CD4-positive, CD25-positive, alpha-beta regulatory T cell (primary cell): ENCODE measurements around the gene CRYGS. TPM values are rescaled to one million over a fixed set of nuclear protein-coding genes. Genes with fewer than 3 reads are reported as not detected.
A peak's percentile ranks its signal among the peaks of the same experiment; 100 is the strongest.

Source experiments
- ATAC-seq, 2 donors: fragments of 150-1000 bp; cut with Tn5 transposase; one replicate each; pipeline ENCODE4 v1.10.0; 2021; ENCODE audit warnings: low read depth in 2 of 2, moderate number of reproducible peaks in 2 of 2, moderate library complexity in 1 of 2
- DNase-seq, 3 donors: peaks; one replicate each; pipeline versions ENCODE4 v3.0.0 to v3.0.0-alpha.2; 2012 to 2022; ENCODE audit warnings: mixed read lengths in 1 of 3
- H3K27ac ChIP-seq: one replicate; pipeline ENCODE4 v1.7.0; 2013; ENCODE audit warnings: mild to moderate bottlenecking, low read length; ENCODE audit not compliant: insufficient read depth, poor library complexity, severe bottlenecking
- H3K27me3 ChIP-seq: one replicate; pipeline ENCODE4 v1.7.0; 2013; ENCODE audit warnings: low read length; ENCODE audit not compliant: control insufficient read depth, insufficient read depth
- H3K36me3 ChIP-seq: one replicate; pipeline ENCODE4 v1.7.0; 2013; ENCODE audit warnings: mild to moderate bottlenecking, low read length, moderate library complexity; ENCODE audit not compliant: control insufficient read depth, insufficient read depth
- H3K4me1 ChIP-seq: 2 replicates; pipeline ENCODE4 v1.7.0; 2013; ENCODE audit warnings: mild to moderate bottlenecking, low read length; ENCODE audit not compliant: insufficient read depth, control insufficient read depth, poor library complexity, severe bottlenecking
- H3K4me3 ChIP-seq: one replicate; pipeline ENCODE4 v1.7.0; 2013; ENCODE audit warnings: low read depth, mild to moderate bottlenecking, low read length, moderate library complexity
- H3K9me3 ChIP-seq, 2 experiments: 1 replicate in 1 of 2; 2 replicates in 1 of 2; pipeline ENCODE4 v1.7.0; 2013; ENCODE audit warnings: low read length in 2 of 2, mild to moderate bottlenecking in 1 of 2, moderate library complexity in 1 of 2; ENCODE audit not compliant: control insufficient read depth in 2 of 2
- H3K27ac Mint-ChIP-seq, 3 donors: one replicate each; pipeline ENCODE4 v1.8.0; 2020 to 2022; ENCODE audit warnings: mild to moderate bottlenecking in 3 of 3, mixed read lengths in 3 of 3, moderate library complexity in 2 of 3
- H3K27me3 Mint-ChIP-seq: one replicate; pipeline ENCODE4 v1.8.0; 2022; ENCODE audit warnings: mild to moderate bottlenecking, mixed read lengths
- H3K36me3 Mint-ChIP-seq: one replicate; pipeline ENCODE4 v1.8.0; 2020; ENCODE audit warnings: mixed read lengths
- H3K4me1 Mint-ChIP-seq, 4 donors: one replicate each; pipeline ENCODE4 v1.8.0; 2020 to 2022; ENCODE audit warnings: mixed read lengths in 4 of 4, mild to moderate bottlenecking in 1 of 4
- H3K4me3 Mint-ChIP-seq, 4 donors: one replicate each; pipeline ENCODE4 v1.8.0; 2020 to 2022; ENCODE audit warnings: mild to moderate bottlenecking in 4 of 4, mixed read lengths in 4 of 4, moderate library complexity in 3 of 4
- H3K9me3 Mint-ChIP-seq, 7 donors: one replicate each; pipeline ENCODE4 v1.8.0; 2020 to 2022; ENCODE audit warnings: mixed read lengths in 7 of 7, mild to moderate bottlenecking in 3 of 7, moderate library complexity in 2 of 7
- polyA plus RNA-seq, 4 donors: library from polyadenylated mRNA; unstranded; fragments of 300-500 nt; fragmentation: Illumina TruSeq; gene quantifications; one replicate each; pipeline ENCODE4 v1.2.3, GENCODE V29; 2021
- total RNA-seq: library from RNA; stranded (reverse); gene quantifications from one replicate; pipeline ENCODE4 v1.2.3, GENCODE V29; 2022

The CRYGS gene
- total and polyA plus RNA-seq, 5 donors from 2014 or later: 0.36 to 2.1 (median 0.53) TPM; not detected in 2

DNA sequence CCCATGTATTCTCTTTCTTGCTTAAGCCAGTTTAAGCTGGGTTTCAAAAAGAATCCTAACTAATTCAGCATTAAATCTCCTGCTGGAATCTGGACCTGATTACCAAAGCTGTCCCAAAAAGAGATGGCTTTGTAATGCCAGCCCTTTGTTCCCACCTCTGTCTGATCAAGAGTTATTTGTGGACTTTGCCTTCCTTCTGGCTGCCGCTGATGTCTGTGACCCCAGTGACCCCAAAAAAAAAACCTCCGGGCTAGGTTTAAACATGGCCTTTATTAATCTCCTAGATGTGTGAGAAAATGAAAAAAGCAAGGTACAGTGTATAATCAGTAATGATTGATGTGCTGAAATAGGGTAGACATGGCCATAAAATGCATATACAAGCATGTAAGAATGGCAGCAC lies 20.7 kb downstream of the CRYGS start:
- no peak overlapping the region for H3K27ac Mint-ChIP-seq
- peaks cover 20% of the 10 kb centered on the region for H3K4me1 ChIP-seq
- H3K4me3 Mint-ChIP-seq: no peak overlapping the region
- H3K4me3 ChIP-seq: no peak overlapping the region
- no peaks in the 10 kb centered on the region for H3K36me3 ChIP-seq
- peaks cover 6 to 28% (median 17%) of the 10 kb centered on the region in 4 donors for H3K4me1 Mint-ChIP-seq
- no peak overlapping the region for H3K27ac ChIP-seq
- H3K36me3 Mint-ChIP-seq: peaks cover 13% of the 10 kb centered on the region
- no peaks in the 10 kb centered on the region for H3K9me3 ChIP-seq
- DNase-seq: no peak
- no peaks in the 10 kb centered on the region for H3K27me3 Mint-ChIP-seq
- no peak for ATAC-seq
- H3K9me3 Mint-ChIP-seq: no peaks in the 10 kb centered on the region
- H3K27me3 ChIP-seq: no peaks in the 10 kb centered on the region

DNA sequence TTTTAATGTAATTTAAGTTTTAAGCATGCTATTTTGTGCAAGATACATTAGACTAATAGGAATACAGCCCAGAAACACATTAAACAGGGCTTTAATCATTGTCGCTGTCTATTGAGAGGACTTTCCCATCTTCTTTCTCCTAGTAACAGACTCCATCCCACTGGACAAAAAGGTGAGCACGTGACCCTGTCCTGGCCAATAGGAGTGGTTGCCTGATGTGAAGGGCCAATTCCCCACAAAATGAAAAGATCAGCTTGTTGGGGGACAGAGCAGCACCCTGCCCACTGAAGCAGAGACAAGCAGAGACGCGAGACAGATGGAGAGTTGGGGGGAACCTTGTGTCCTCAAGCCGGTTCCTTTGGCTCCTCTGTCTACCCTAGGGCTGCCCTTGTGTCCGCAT lies 21.2 kb downstream of the CRYGS start:
- DNase-seq: no peak
- ATAC-seq: no peak
- Histone ChIP-seq H3K27ac (no peak overlapping the region), H3K4me1 (peaks cover 24% of the 10 kb centered on the region), H3K27me3 (no peaks in the 10 kb centered on the region), H3K4me3 (no peak overlapping the region), H3K36me3 (no peaks in the 10 kb centered on the region), H3K9me3 (no peaks in the 10 kb centered on the region)
- Mint-ChIP-seq H3K4me1 (peaks cover 7 to 32% (median 17%) of the 10 kb centered on the region in 4 donors), H3K9me3 (no peaks in the 10 kb centered on the region), H3K36me3 (peaks cover 12% of the 10 kb centered on the region), H3K27ac (no peak overlapping the region), H3K27me3 (no peaks in the 10 kb centered on the region), H3K4me3 (no peak overlapping the region)

DNA sequence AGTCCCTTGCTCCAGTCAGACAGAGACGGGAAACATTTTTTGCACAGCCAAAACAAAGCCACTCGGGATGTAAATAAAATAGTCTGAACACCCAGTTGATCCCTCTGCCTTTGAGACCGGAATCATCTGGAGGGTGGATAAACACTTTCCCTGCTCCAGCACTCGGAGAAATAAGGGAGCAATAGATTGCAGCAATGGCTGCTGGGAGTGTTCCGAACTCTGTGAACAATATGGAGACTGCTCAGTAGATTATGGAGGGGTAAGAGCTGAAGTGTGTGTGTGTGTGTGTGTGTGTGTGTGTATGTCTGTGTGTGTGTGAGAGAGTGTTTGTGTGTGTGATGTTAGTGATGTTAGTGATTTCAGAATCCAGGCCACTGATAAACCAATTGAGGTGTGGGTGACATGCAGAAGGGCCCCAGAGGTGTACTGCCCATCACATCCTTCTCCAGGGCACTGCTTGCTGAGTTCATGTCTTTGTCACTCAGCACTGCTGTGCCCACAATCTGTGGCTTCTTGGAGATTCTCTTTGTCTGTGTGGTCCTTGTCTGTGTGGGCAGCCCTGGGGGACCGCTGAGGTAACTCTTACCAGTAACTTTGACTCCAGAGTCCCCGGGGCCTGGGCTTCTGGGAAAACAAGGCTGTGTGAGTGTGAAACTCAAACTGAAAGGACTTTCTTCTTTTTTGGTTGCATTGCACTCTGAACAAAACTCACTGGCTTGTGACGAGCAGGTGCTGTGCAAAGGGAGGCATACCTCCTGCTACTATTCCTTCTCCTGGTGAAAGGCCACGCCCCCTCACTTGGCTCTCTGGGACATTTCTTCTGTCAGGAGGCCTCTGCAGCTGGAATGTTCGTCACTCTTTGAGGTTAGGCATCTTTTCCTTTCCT lies 23.0 kb downstream of the CRYGS start:
- Histone ChIP-seq H3K4me1 (peaks cover 41% of the 10 kb centered on the region), H3K27ac (no peak overlapping the region), H3K36me3 (no peaks in the 10 kb centered on the region), H3K4me3 (no peak overlapping the region), H3K27me3 (no peaks in the 10 kb centered on the region), H3K9me3 (no peaks in the 10 kb centered on the region)
- H3K36me3 Mint-ChIP-seq: peaks cover 5% of the 10 kb centered on the region
- peak overlapping the region in 1 of 4 donors; percentile 43 for H3K4me3 Mint-ChIP-seq
- no peaks in the 10 kb centered on the region for H3K27me3 Mint-ChIP-seq
- H3K4me1 Mint-ChIP-seq: peaks cover 11 to 47% (median 21%) of the 10 kb centered on the region in 4 donors
- no peaks in the 10 kb centered on the region for H3K9me3 Mint-ChIP-seq
- ATAC-seq: no peak
- peak overlapping the region in 1 of 3 donors; percentile 74 for H3K27ac Mint-ChIP-seq
- no peak for DNase-seq

DNA sequence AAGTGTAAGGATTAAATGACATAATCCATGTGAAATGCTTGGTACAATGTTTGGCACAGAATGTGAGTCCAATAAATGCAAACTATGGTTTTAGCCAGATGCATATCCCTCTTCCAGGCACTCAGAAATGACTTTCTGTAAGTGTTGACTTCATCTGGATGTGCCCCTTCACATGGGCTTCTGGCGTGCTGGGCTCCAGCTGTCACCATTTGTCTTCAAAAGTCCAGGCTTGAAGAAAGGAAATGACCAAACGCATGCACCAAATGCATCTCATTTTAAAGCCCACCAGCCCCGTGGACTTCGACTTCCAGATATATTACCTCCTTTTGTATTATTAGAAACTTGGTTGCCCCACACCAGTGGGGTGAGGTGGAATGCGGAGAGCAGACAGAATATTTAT lies 23.7 kb downstream of the CRYGS start:
- Histone ChIP-seq H3K27ac (no peak overlapping the region), H3K27me3 (no peaks in the 10 kb centered on the region), H3K36me3 (no peaks in the 10 kb centered on the region), H3K9me3 (no peaks in the 10 kb centered on the region), H3K4me3 (no peak overlapping the region), H3K4me1 (peaks cover 48% of the 10 kb centered on the region)
- peaks cover 11 to 54% (median 27%) of the 10 kb centered on the region in 4 donors for H3K4me1 Mint-ChIP-seq
- H3K27ac Mint-ChIP-seq: peak overlapping the region in 2 of 3 donors; percentile 24 to 74
- peak overlapping the region in 1 of 4 donors; percentile 43 for H3K4me3 Mint-ChIP-seq
- DNase-seq (no peak), ATAC-seq (no peak)
- H3K36me3 Mint-ChIP-seq: peaks cover 5% of the 10 kb centered on the region
- H3K27me3 Mint-ChIP-seq: no peaks in the 10 kb centered on the region
- no peaks in the 10 kb centered on the region for H3K9me3 Mint-ChIP-seq

DNA sequence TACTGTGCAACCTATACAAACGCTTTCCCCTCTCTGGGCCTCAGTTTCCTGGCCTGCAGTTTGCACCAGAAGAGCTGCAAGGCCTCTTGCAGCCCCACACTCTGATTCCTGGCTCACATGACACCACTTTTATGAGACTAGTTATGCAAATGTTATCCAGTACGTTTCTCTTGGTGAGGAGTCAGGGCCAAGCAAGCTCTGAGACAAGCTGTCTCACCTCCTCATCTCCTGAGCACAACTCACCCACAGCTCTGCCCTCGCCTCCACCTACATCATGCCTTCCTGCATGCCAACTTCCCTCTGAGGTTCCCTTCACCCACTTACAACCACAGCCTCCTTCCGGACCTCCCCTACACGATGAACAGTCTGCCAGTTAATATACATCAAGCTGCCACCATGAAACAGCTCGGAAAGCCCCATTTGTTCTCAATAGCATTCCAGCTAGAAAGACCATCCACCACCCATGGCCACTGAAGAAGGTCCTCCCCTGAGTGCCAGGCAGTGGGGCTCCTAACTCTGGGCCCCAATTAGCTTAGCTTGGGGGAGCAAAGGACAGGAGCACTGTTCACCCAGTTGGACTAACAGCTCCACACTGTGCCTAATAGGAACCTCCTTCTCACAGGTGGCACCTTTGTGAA lies 25.0 kb downstream of the CRYGS start:
- Mint-ChIP-seq H3K36me3 (peaks cover 5% of the 10 kb centered on the region), H3K27ac (peak overlapping the region; percentile 67 to 94 (median 89)), H3K9me3 (no peaks in the 10 kb centered on the region), H3K4me3 (peak overlapping the region; percentile 27 to 74 (median 62)), H3K4me1 (peaks cover 11 to 67% (median 39%) of the 10 kb centered on the region in 4 donors), H3K27me3 (no peaks in the 10 kb centered on the region)
- Histone ChIP-seq H3K4me1 (peaks cover 59% of the 10 kb centered on the region), H3K36me3 (no peaks in the 10 kb centered on the region), H3K27ac (peak overlapping the region; percentile 56), H3K4me3 (peak overlapping the region; percentile 56), H3K27me3 (no peaks in the 10 kb centered on the region), H3K9me3 (no peaks in the 10 kb centered on the region)
- DNase-seq (peak; percentile 30 to 85 (median 73)), ATAC-seq (peak; percentile 97 to 98)

DNA sequence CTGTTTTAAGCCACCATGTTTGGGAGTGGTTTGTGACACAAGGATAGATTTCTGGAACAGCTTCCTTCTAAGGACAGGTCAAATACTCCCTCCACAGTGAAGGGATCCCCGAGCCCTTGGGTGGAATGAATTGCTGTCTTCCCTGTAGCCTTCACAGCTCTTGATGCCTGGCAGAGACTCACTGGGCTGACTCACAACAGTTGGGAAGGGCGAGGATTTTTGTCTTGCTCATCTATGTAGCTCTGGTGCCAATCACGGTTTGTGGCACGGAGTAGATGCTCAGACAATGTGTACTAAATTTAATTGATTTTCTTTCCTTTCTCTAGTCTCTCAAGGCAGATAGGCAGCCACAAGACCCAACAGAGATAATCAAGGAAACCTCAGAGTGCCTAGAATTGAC lies 27.0 kb downstream of the CRYGS start:
- Mint-ChIP-seq H3K36me3 (no peaks in the 10 kb centered on the region), H3K9me3 (no peaks in the 10 kb centered on the region), H3K4me3 (no peak overlapping the region), H3K4me1 (peaks cover 11 to 71% (median 39%) of the 10 kb centered on the region in 4 donors), H3K27ac (peak overlapping the region in 1 of 3 donors; percentile 22), H3K27me3 (no peaks in the 10 kb centered on the region)
- peaks cover 59% of the 10 kb centered on the region for H3K4me1 ChIP-seq
- no peaks in the 10 kb centered on the region for H3K27me3 ChIP-seq
- no peak overlapping the region for H3K27ac ChIP-seq
- no peak overlapping the region for H3K4me3 ChIP-seq
- no peaks in the 10 kb centered on the region for H3K9me3 ChIP-seq
- DNase-seq (no peak), ATAC-seq (no peak)
- H3K36me3 ChIP-seq: no peaks in the 10 kb centered on the region

DNA sequence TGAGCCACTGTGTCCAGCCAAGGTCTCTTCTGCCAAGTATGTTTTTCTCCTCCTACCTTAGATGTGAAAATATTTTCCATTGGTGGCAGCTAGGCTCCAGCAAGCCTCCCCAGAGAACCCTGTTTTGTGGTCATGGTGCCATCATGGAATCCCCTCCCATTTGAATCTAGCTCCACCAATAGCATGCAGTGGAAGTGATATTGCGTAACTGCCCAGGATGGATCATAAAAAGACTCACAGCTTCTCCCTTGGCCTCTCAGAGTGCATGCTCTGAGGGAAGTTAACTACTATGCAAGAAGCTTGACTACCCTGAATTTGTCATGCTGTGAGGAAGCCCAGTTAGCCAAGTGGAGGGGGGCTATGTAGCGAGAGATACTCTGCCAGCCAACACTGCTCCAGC lies 27.5 kb downstream of the CRYGS start:
- no peaks in the 10 kb centered on the region for H3K9me3 Mint-ChIP-seq
- H3K36me3 Mint-ChIP-seq: no peaks in the 10 kb centered on the region

More for the DNA sequence above, 27.5 kb downstream of the CRYGS start:
- DNase-seq: no peak
- H3K36me3 ChIP-seq: no peaks in the 10 kb centered on the region
- Mint-ChIP-seq H3K4me3 (peak overlapping the region in 1 of 4 donors; percentile 42), H3K27me3 (no peaks in the 10 kb centered on the region), H3K27ac (peak overlapping the region in 1 of 3 donors; percentile 72), H3K4me1 (peaks cover 14 to 75% (median 39%) of the 10 kb centered on the region in 4 donors)
- H3K4me3 ChIP-seq: no peak overlapping the region
- no peak for ATAC-seq
- H3K27me3 ChIP-seq: no peaks in the 10 kb centered on the region
- peaks cover 59% of the 10 kb centered on the region for H3K4me1 ChIP-seq
- H3K27ac ChIP-seq: no peak overlapping the region
- H3K9me3 ChIP-seq: no peaks in the 10 kb centered on the region
